NCI-H2227 (cell line): Measurements from ENCODE around the gene PPIE.
"Not testable (repeated sequence)": the region's sequence is repeated elsewhere in the genome, so short reads cannot be mapped to it uniquely, and the experiment has no call there.

Source experiments
- DNase-seq: peaks from one replicate; lab custom pipeline; 2025; ENCODE audit not compliant: unreplicated experiment; lab: John Stamatoyannopoulos, UW

PPIE gene

DNA sequence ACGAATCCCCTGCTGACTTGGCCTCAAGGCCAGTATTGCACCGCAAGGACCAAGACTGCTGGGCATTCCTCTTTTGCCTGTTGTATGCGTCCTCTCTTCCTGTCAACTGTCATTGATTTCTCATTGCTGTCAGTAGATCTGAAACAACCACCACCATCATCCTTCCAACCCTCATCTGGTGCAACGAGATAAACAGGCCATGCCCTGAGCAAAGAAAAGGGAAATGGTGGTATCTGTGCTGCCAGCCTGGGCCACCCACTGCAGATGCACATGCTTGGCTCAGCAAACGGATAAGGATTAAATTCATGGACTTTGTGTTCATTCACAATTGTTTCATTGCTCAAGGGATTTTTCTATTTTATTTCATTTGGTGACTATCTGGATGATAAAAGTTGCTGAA lies 18.8 kb downstream of the PPIE start:
- DNase-seq, result no peak

DNA sequence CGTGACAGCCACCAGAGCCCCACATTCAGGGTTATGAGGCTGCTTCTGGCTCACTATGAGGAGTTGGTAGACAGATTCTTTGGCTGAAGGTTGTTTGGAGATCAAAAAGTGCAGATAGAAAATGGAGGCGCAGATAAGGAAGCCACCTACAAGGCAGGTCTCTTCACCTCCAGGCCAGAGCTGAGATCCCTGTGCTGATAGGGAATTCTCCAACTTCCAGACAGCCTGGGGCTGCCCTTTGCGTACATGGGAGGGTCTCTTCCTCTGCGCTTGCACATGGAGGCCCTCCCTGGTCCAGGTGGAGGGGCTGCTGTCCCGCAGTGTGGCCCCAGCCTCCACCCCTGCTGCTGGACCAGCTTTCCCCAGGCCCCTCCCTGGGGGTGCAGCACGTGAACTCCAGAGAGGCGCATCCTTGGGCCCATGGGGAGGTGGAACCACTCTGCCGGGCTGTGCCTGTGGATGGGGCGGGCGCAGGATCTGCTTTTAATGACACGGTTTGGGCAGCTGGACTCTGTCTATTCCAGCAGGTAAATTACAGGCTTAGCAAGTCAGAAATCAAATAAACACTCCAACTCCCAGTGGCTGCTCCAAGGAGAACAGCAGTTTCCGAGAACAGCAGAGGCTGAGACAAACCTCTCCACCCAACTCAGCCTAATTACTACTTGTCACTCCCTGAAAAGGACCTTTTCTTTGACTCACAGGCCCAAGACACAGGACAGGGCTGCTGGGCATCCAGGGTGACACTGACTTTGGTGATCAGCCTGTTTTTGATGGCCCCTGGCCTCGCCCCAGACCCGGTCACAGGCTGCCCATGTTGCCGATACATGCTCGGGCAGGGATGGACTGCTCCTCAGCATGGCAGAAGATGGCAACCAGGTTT lies 20.1 kb downstream of the PPIE start:
- DNase-seq, result peak; percentile 92

DNA sequence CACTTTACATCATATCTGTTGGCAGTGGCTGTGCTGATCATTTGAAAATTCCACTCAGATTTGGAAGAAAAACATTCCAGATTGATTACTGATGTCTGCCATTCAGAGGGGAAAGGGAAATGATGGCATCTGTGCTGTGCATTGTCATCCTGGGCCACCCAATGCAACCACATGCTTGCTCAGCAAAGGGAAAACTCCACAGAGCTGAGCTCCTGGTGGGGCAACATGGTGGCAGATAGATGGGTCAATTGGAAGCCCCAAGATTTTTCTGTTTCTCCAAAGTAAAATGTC lies 20.7 kb downstream of the PPIE start:
- peak; percentile 54 for DNase-seq

DNA sequence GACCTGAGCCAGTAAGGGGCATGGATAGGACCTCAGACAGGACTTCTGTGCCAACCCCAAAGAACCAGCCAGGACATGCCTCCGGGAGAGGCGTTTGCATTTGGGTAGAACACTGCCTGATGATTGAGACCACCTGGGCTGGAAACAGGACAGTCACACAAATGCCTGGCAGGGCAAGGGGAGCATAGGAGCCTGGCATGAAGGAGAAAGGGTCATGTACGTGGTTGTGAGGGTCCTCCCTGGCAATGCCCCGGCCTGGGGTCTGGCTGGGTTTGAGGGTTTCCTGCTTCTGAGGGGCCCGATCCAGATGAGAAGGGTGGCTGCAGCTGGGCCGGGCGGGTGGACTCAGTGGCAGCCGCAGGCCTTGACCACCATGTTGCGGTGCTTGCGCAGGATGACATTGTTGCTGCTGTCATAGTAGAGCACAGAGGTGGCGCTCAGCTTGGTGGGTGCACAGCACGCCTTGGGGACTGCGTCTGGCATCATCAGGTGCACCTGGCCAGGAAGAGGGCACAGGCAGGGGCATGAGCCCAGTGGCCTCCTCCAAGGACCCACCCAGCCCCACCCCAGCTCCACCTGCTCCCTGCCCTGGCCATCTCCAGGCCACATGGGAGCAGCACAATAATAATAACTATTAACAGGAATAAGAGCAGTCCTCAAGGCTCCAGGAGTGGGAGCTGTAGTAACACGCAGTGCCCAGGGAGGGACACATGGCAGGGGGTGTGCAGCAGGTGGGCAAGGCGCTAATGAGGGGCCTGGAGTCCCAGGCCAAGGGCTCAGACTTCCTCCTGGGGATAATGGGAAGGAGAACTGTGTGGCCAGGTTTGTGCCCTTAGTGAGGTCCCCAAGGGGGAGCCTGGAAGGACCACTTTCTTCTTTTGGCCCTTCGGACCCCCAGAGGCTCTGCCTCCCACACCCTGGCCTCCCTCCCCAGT lies 21.7 kb downstream of the PPIE start:
- DNase-seq, result no peak

DNA sequence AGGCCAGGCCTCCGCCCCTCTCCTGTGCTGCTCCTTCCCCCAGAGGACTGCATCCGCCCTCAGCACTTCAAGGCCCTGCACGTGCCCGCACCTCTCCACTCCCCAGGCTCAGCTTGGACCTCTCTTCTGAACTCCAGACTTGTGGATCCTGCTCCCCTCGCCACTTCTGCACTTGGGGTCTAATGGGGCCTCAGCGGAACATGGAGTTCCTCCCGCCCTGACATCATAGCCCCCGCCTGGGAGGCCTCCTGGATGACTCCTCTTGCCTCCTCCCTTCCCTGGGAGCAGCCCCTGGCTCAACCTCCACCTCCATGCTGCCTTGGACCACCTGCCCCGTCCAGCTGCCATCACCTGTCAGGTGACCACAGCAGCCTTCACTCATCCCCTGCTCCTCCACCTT lies 22.3 kb downstream of the PPIE start:
- no peak for DNase-seq

DNA sequence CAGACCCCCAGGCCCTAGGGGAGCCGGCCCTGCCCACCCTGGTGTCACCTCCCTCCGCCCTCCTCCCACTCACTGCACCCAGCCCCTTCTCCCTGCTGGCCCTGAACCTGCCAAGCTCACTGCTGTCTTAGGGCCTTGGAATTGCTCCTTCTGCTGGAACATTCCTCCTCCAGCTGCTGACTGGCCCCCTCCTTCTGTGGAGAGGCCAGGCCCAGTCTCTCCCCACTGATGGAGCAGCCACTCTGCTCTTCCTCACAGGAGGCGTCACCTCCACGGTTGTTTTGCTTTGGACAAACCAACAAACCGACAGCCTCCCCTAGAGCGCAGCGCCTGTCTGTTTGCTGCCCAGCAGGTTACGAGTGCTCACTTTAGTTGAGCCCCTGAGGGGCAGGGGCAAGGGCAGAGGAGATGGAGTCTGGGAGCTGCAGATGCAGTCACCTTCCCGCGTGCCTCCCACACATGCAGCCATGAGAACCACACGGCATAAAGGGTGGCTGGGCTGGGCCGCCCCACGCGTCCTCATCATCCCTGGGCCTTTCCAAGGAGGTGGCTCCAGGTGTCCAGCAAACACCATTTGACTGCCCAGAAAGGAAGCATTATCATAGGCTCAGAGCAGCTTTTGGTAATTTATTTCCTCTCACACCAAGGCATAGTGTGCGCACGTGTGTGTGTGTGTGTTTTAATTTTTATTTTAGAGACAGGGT lies 23.0 kb downstream of the PPIE start:
- DNase-seq, result peak; percentile 20

DNA sequence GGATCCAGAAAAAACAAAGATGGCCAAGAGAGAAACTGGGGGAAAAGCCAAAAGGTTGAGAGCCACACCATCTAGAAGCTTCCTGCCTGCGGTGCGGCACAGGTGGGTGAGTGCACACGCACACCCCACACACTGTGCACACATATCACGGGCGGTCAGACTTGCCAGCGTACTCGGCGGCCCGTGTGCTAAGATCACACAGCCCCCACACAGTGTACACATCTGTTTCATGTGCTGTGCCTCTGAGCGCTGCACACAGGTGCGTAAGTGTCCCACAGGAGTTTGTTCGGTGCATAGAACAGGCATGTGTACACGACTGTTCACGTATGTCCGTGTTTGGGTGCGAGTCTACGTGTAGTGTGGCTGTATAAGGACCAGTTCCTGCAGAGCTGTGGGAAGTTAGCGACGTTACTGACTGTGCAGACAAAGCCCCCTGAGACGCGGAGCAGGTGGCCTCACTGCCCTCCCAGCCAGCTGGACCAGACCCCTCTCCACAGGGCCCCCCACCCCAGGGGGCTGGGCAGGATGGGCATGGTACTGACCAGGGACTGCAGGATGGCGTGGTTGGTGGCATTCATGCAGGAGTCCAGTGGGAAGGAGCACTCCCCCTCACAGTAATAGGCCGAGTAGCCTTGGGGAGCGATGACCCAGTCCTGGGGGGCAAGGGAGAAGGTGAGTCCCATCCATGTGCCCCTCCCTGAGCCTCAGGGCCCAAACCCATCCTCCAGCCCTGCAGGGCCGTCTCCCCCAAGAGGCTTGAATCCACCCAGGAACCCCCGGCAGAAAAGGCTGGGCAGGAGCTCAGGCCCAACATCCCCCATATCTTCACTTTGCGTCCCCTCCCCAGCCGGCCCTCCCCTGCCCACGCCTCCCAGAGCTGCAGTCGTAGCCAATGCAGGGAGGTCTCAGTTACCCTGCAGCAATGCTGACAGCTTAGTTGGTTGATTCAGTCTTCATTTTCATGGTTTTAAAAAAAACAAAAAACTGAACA lies 24.2 kb downstream of the PPIE start:
- DNase-seq, result no peak

DNA sequence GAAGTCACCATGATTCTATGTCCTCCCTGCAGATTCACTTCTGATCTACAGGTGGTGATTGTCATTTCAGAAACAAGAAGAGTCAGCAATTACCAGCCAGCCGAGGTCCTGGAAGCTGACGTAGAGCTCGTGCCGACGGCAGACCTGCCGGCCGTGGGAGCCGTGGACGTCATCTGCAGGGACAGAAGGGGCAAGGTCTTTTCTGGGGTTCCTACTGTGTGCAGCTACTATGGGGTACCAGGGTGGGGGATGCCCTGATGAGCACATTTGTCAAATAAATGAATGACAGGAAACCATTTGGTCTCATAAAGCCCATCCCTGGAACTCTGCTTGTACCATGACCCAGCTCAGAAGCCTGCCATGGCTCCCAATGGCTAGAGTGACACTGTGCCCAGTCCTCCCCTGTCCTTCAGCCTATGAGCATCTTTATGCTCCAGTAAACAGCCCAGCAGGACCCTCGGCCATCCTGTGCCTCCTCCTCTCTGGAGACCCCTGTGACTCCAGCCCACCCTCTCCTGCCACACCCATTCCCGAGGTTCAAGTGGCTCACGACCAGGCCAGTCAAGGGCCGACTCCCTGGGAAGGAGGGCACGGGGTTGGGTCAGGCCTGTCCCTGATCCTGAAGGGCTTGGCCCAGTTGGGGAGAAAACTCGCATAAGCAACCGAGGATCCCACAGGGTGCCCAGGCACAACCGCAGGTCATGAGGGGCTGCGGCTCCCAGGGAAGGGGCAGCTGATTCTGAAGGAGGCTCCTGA lies 25.1 kb downstream of the PPIE start:
- DNase-seq, result not testable (repeated sequence)

DNA sequence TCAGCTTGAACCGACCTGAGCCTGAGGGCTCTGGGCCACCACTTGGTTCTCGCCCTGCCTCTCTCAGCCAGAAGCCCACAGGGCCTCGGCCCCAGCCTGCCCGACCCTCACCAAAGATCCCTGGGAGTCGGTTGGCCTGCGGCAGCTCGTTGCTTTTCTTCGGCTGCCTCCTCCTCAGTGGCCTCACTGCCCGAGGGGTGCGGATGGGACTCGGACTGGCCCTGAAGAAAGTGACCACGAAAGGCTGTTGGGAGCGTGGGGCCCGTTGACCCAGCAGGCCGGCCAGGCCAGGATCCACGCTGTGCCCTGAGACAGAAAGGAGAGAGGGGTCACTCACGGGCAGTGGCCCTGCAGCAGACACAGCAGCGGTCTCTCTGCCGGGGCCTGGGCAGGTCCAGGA lies 25.8 kb downstream of the PPIE start:
- DNase-seq, result not testable (repeated sequence)

DNA sequence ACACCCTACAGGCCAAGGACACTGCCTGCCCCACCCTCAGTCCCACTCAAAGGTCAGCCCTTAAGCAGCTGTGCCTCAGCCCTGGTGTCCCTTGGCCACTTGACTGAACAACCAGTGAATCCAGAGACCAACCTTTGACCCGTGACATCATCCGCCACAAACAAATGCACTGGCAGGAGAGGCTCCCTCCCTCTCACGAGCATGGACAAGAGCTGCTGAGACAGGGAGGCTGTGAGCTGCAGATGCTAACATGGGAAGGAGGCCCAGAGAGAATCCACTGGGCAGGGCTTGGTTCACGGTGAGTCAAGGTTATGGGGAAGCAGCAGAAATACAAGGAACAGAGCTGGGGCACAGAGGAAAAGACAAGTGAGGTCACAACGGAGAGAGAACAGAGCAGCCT lies 27.8 kb downstream of the PPIE start:
- not testable (repeated sequence) for DNase-seq

DNA sequence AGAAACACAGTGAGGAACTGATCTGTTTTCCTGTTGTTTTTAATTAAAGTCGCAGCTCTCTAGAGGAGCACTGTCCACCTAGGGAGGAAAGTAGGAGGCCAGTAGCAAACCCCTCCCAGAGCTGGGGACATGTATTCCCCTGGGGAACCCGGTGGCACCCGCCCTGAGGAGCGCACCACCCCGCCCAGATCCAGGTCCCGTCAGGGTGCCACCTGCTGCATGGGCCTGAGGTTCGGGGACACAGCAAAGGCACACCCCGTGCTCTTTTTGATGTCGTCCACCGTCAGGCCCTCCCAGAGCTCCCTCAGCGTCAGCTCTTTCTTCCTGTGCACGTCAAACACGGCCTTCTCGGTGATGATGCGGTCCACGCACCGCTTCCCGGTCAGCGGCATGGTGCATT lies 30.8 kb downstream of the PPIE start:
- not testable (repeated sequence) for DNase-seq

DNA sequence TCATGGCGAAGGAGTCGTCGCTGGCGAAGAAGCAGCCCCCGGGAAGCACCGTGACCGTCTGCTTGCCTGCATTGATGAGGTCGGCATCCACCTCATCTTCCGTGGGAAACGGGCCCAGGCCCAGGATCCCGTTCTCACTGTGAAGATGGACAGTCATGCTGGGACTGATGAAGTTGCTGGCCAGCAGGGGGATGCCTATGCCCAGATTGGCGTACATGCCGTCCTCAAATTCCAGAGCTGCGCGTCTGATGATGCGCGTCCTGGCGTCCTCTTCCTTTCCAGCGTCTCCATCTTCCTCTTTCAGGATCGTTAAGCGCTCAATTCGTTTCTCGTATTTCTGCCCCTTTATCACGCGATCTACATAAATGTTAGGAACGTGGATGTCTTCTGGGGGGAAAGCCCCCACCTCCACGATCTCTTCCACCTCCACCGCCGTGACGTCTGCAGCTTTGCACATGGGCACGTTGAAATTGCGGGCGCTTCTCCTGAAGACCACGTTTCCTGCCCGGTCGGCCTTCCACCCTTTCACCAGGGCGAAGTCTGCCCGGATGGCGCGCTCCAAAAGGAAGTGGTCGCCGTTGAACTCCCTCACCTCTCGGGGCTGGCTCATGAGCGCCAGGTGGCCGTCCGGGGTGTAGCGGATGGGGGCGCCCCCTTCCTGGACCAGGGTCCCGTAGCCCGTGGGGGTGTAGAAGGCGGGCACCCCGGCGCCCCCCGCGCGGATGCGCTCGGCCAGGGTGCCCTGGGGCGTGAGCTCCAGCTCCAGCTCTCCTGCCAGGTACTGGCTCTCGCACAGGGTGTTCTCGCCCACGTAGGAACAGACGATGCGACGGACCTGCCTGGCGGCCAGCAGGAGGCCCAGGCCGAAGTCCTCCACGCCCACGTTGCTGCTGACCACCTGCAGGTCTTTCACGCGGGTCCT lies 31.7 kb downstream of the PPIE start:
- not testable (repeated sequence) for DNase-seq

DNA sequence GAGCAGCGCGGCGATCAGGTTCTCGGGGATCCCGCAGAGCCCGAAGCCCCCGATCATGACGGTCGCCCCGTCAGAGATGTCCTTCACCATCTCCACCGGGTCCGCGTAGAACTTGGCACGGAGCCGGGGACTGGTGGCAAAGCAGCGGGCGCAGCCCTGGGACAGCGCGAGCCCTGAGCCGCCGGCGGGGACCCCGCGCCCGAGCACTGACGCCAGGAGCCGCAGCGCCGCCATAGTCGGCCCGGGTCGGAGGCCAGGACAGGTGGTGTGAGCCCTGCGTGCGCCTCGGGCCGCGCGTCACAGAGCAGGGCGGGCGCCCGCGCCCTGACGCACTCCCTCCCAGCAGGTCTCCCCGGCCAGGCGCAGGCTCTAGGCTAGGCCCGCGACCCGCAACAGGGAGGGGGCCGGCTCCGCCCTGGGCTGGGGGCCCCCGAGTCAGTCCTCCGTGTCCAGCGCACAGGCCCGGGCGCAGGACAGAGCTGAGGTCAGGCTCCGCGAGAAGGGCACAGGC lies 32.4 kb downstream of the PPIE start, which contains the start of gene OXCT2:
TSS of gene OXCT2 (minus strand) at position 327 of the 511 bp plus-strand sequence. CDS start at position 234, 93 bp downstream.
- DNase-seq, result not testable (repeated sequence)

DNA sequence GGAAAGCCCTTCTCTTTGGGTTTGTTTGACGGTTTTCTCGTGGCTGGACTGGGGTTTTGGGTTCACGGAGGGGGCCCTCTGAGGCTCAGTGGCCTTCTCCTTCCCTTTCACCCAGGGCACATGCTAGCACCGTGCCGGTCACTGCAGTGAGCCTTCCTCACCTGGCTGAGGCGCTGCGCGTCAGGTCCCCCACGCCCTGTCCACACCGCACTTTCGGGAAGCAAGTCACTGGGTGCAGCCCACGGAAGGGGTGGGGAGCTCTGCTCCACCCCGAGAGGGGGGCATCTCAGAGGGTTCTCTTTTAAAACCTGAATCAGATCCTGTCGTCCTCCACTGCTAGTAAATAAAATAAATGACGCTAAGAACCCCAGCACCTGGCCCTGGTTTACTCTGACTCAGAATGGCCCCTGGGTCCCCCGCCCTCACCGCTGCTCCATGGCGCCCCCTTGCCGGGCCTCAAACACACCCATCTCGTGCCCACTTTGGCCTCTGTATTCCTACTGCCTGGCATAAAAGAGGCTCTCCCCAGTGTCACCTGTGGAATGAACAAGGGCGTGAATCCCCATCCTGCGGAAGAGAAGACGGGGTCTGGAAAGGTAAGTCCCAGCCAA lies 34.8 kb downstream of the PPIE start:
- DNase-seq, result not testable (repeated sequence)

DNA sequence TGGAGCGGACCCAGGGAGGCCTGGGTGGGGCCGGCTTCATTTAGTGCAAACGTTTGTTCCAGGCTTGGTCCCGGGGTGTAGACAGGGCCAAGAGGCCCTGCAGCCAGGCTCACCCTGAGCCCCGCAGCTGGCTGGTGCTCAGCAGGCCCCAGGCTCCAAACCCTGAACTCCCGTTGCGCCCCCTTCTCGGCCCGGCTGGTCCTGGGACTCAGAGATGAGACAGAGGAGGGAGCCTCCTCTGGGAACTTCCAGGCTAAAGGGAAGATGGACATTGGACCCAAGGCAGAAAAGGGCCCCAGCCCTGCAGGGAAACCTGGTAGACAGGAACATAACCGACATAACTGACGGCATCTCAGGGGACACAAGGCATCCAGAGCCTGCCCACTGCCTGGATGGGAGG lies 36.5 kb downstream of the PPIE start:
- DNase-seq, result not testable (repeated sequence)

DNA sequence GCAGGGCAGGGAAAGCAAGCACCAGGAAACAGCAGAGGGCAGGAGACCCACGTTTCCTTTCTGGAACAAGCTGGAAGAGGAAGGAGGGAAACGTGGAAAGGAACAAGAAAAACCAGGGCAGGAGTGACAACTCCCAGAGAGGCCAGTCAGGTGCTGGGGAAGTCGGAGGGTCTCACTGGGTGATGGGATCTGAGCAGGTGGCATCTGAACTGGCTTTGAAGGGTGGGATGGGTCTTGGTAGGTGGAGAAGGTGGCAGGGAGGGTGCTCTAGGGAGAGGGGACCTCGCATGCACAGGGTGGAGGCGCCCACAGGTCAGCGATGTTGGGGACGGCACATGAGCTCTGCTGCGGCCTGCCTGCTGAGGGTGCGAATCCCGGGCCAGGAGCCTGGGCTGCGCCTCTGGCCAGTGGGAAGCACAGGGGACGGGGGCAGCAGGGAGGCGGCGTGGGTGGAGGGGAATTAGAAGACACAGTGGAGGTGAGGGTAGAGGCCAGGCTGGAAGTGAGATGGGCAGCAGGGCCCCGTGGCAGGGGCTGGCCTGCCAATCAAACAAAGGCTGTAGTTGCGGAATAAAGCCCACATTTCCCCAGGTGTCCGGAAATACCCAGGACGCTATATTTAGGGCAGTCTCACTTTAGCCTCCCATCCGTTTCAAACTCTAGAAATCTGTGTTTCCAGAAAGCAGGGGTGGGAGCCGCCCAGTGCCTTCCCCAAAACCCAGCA lies 37.2 kb downstream of the PPIE start:
- not testable (repeated sequence) for DNase-seq

DNA sequence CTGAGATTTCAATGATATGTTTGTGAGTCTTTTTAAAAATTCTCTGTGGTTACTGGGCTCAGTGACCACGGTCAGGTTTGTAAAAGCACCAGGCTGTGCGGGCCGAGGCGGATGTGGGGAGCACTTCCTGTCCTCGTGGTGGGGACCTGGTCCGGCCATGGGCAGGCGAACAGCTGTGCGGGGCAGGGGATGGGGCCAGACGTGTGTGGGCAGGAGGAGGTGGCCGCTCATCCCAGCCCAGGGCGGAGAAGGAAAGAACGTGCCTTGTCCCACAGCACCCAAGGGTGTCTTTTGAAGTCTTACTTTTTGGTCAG lies 37.7 kb downstream of the PPIE start:
- DNase-seq, result no peak
